ENCODE results near the gene RXRA.

RXRA gene

GRCh38 chr9:134386951-134387831, 60.9 kb downstream of the RXRA start:
- DNase-seq, result no peak

- no peak for DNase-seq
Measured at GRCh38 chr9:134388289-134388808, 62.1 kb downstream of the RXRA start.

GRCh38 chr9:134388976-134389375, 62.7 kb downstream of the RXRA start:
- DNase-seq, result no peak

GRCh38 chr9:134389642-134390041, 63.4 kb downstream of the RXRA start:
- no peak for DNase-seq

GRCh38 chr9:134390537-134390936, 64.3 kb downstream of the RXRA start:
- DNase-seq, result peak; percentile 41

- DNase-seq, result no peak
Measured at GRCh38 chr9:134390947-134391318, 64.7 kb downstream of the RXRA start.

- peak; percentile 33 for DNase-seq
Measured at GRCh38 chr9:134391319-134392231, 65.3 kb downstream of the RXRA start.

GRCh38 chr9:134392900-134393299, 66.6 kb downstream of the RXRA start:
- no peak for DNase-seq

GRCh38 chr9:134393582-134394280, 67.5 kb downstream of the RXRA start:
- no peak for DNase-seq

- DNase-seq, result no peak
Measured at GRCh38 chr9:134395002-134395517, 68.8 kb downstream of the RXRA start.

- no peak for DNase-seq
Measured at GRCh38 chr9:134395737-134396257, 69.5 kb downstream of the RXRA start.

- DNase-seq, result no peak
Measured at GRCh38 chr9:134396258-134396742, 70.0 kb downstream of the RXRA start.

GRCh38 chr9:134396825-134397224, 70.6 kb downstream of the RXRA start:
- peak; percentile 22 for DNase-seq

- no peak for DNase-seq
Measured at GRCh38 chr9:134398756-134399155, 72.5 kb downstream of the RXRA start.

- no peak for DNase-seq
Measured at GRCh38 chr9:134399435-134400056, 73.3 kb downstream of the RXRA start.

- DNase-seq, result no peak
Measured at GRCh38 chr9:134400283-134400682, 74.0 kb downstream of the RXRA start.

- no peak for DNase-seq
Measured at GRCh38 chr9:134401391-134401790, 75.1 kb downstream of the RXRA start.

GRCh38 chr9:134402182-134402581, 75.9 kb downstream of the RXRA start:
- DNase-seq, result no peak

GRCh38 chr9:134403292-134403681, 77.0 kb downstream of the RXRA start:
- no peak for DNase-seq

GRCh38 chr9:134403682-134404301, 77.5 kb downstream of the RXRA start:
- DNase-seq, result peak; percentile 11

All from activated CD4-positive, alpha-beta T cell treated with anti-CD3 and anti-CD28 coated beads for 1 hour (primary cell).